ENCODE results near the gene LRFN2. TPM values are rescaled to one million over a fixed set of nuclear protein-coding genes. Genes with fewer than 3 reads are reported as not detected.

The LRFN2 gene
- total RNA-seq, 2 experiments from 2014 or later = not detected

DNA sequence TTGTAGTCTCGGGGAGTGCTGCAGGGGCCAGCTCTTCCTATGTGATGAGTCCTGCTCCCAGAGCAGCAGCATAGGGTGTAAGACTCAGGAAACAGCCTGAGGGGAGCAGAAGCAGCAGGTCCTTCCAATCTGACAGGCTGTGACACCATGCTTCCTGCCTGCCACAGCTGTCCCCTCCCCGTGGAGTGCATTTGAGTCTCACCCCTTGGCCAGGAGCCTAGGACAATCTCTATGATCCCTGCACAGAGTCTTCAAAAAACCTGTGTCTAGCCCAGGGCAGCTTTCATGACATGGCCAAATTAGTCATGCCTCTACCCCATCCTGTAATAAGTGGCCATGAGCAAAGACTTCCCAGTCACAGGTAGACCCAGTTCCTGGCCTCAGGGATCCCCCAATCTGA lies 23.1 kb upstream of the LRFN2 start:
- no peak for ATAC-seq (ENCODE audit: low read depth)
- Mint-ChIP-seq H3K4me1 (no peaks in the 10 kb centered on the region), H3K27ac (no peak overlapping the region), H3K27me3 (peaks cover 28% of the 10 kb centered on the region), H3K36me3 (no peaks in the 10 kb centered on the region), H3K4me3 (no peak overlapping the region), H3K9me3 (no peaks in the 10 kb centered on the region)
- POLR2A ChIA-PET = no interaction called here
- DNase-seq = no peak

DNA sequence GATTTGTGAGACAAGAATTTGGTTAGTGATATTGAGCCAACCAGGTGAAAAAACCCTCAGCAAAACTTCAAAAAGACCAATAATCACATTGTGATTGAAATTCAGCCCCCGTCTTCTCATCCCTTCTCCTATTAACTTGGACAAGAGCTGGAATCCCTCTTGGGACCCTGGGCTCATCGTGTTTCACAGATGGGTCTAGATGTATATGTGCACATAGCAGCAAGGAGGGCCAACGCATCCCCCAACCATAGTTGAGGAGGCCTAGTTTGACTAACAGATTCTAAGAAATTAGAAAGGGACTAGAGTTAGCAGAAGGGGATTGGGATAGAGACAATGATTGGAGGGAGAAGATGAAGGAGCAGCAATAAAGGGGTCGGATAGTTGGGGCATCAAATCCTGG lies 19.8 kb upstream of the LRFN2 start:
- POLR2A ChIA-PET = no interaction called here
- DNase-seq (no peak), ATAC-seq (ENCODE audit: low read depth) (no peak)
- Mint-ChIP-seq H3K27ac (no peak overlapping the region), H3K4me3 (no peak overlapping the region), H3K4me1 (no peaks in the 10 kb centered on the region), H3K27me3 (peaks cover 48% of the 10 kb centered on the region), H3K9me3 (no peaks in the 10 kb centered on the region), H3K36me3 (no peaks in the 10 kb centered on the region)

DNA sequence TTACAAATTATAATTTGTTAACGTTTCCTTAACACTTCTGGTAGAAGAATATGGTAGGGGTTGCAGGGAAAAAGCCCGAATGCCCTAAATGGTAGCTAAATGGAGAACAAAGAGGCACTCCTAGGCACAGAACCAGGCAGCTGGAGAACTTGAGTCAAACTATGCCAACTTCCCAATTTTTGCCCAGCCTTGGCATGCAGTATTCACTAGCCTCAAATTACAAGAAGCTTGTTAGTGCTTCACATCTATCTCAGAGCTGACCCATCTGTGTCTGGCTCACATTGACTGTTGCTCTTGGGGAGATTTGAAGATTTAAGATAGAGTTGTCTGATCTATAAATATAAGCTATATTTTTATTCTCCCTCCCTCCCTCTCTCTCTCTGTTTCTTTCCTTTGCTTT lies 19.4 kb upstream of the LRFN2 start:
- no peaks in the 10 kb centered on the region for H3K36me3 Mint-ChIP-seq
- POLR2A ChIA-PET = no interaction called here
- peaks cover 49% of the 10 kb centered on the region for H3K27me3 Mint-ChIP-seq
- ATAC-seq (ENCODE audit: low read depth) (no peak), DNase-seq (no peak)
- H3K4me3 Mint-ChIP-seq = no peak overlapping the region
- H3K9me3 Mint-ChIP-seq = no peaks in the 10 kb centered on the region
- H3K27ac Mint-ChIP-seq = no peak overlapping the region
- no peaks in the 10 kb centered on the region for H3K4me1 Mint-ChIP-seq

DNA sequence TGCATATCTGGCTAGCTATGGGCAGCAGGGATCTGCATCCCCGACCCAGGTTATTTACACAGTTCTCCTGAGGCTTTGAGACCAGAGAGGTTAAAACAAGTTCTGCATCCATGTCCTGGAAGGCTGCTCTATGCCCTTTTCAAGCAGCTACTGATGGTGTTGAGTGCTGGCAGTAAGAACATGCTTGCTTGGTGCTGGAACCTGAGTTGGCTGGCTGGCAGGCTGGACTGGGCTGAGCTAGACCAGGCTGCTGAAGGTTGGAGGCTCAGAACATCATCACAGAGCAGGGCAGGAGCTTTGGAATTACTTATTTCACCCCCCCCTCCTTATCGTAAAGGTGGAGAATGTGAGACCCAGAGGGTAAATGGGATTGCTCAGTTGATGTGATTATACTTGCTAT lies 16.9 kb upstream of the LRFN2 start:
- H3K9me3 Mint-ChIP-seq = no peaks in the 10 kb centered on the region
- no peak for ATAC-seq (ENCODE audit: low read depth)
- no peak for DNase-seq
- no peaks in the 10 kb centered on the region for H3K4me1 Mint-ChIP-seq
- H3K36me3 Mint-ChIP-seq = no peaks in the 10 kb centered on the region
- H3K27me3 Mint-ChIP-seq = peaks cover 41% of the 10 kb centered on the region
- POLR2A ChIA-PET = interaction anchor here (0.7 kb wide), 1 partner anchor 148 kb away, joined by 4 read pairs; no protein-coding TSS in a partner anchor
- H3K4me3 Mint-ChIP-seq = no peak overlapping the region
- no peak overlapping the region for H3K27ac Mint-ChIP-seq

DNA sequence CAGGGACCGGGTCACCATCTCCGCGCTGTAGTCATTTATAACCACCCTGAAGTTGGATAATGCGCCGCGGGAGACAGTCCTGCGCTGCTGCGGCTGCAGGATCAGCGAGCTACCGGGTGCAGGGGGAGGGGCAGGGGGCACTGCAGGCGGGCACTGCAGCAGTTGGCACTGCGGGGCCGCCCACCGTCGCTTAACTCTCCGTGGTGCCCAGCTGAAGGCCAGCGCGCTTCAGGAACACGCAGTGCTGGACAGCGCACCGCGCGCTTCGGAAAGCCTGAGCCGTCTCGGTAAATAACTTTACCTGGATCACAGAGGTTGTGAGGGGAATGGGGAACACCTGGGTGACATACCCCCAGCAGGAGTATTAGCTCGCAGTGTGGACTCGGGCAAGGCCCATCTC lies 12.4 kb upstream of the LRFN2 start:
- peaks cover 35% of the 10 kb centered on the region for H3K27me3 Mint-ChIP-seq
- no peak for ATAC-seq (ENCODE audit: low read depth)

DNA sequence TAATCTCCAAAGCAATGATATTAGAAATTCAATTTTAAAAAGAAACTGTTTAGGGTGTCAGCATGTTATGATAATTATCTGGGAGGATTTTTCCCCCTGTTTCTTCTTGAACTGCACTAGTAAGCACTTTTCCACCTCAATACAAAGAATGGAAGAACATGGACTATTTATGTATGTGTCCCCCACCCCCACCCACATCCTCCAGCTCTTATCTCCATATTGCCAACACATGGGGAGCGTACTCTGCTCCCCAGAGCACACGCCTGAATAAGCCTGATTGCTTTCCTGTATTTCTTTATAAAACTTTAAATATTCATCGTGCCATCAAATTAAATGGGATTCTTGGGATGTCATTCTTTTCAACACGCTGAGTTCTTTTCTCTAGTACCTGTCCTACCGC lies 11.4 kb upstream of the LRFN2 start:
- Mint-ChIP-seq H3K4me1 (no peaks in the 10 kb centered on the region), H3K9me3 (no peaks in the 10 kb centered on the region), H3K4me3 (no peak overlapping the region), H3K27me3 (peaks cover 29% of the 10 kb centered on the region), H3K36me3 (no peaks in the 10 kb centered on the region), H3K27ac (no peak overlapping the region)
- DNase-seq (no peak), ATAC-seq (ENCODE audit: low read depth) (no peak)
- POLR2A ChIA-PET = no interaction called here

More for the DNA sequence above, 12.4 kb upstream of the LRFN2 start:
- DNase-seq = no peak
- Mint-ChIP-seq H3K27ac (no peak overlapping the region), H3K4me3 (no peak overlapping the region), H3K9me3 (no peaks in the 10 kb centered on the region), H3K4me1 (no peaks in the 10 kb centered on the region), H3K36me3 (no peaks in the 10 kb centered on the region)
- POLR2A ChIA-PET = no interaction called here

DNA sequence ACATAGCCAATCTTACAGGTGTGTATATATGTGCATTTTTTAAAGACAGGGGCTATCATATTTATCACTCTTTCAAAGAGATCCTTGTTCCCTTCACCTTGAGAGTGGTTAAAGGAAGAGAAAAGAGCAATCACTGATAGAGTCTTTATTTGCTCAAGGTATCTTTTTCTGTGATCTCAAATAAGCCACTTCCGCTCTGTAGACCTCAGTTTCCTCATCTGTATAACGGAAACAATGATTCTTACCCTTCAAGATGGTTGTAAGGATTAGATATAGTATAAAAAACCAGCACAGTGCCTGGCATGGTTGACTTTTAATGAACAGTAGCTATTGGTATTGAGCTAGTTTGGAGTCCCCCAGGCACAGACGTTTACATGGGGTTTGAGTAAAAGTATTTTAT lies 10.1 kb upstream of the LRFN2 start:
- H3K9me3 Mint-ChIP-seq = no peaks in the 10 kb centered on the region
- H3K36me3 Mint-ChIP-seq = no peaks in the 10 kb centered on the region
- POLR2A ChIA-PET = no interaction called here
- H3K27me3 Mint-ChIP-seq = peaks cover 19% of the 10 kb centered on the region
- no peak overlapping the region for H3K4me3 Mint-ChIP-seq
- DNase-seq (no peak), ATAC-seq (ENCODE audit: low read depth) (no peak)
- H3K27ac Mint-ChIP-seq = no peak overlapping the region
- H3K4me1 Mint-ChIP-seq = no peaks in the 10 kb centered on the region

DNA sequence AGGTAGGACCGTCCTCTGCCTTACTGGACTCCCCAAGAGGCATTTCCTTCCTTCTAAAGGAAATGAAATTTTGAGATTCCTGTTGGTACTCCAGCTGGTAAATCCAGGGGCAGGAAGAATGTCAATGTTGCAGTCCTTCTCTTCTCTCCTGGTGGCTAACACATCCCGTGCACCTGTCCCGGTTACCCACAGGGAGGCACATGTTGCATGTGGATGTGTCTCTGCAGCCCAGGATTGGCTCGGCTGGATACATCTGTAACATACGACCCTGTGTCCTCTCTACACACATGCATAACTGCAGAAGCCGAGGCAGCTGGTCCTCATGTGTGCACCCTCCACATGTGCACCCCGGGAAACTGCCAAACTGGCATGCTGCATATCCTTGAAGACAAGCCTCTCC lies 1.3 kb upstream of the LRFN2 start:
- POLR2A ChIA-PET = no interaction called here
- H3K9me3 Mint-ChIP-seq = no peaks in the 10 kb centered on the region
- ATAC-seq (ENCODE audit: low read depth) = no peak
- H3K27me3 Mint-ChIP-seq = peaks cover 66% of the 10 kb centered on the region
- no peak for DNase-seq
- no peaks in the 10 kb centered on the region for H3K36me3 Mint-ChIP-seq
- no peak overlapping the region for H3K4me3 Mint-ChIP-seq
- no peak overlapping the region for H3K27ac Mint-ChIP-seq
- H3K4me1 Mint-ChIP-seq = peaks cover 21% of the 10 kb centered on the region

DNA sequence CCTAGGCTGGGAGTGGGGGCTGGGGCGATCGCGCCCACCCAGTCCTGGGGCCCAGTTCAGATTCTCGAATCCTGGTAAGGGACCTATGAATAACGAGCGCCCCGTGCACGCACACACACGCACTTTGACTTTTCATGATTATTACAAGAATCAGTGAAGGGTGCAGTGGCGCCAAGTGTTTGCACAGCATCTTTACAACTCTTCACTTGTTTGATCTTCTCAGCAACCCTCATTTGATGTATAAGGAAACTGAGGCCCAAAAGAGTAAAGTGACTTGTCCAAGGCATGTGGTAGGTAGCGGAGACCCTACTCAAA lies 863 bp upstream of the LRFN2 start:
- Mint-ChIP-seq H3K4me3 (no peak overlapping the region), H3K4me1 (peaks cover 26% of the 10 kb centered on the region), H3K27me3 (peaks cover 66% of the 10 kb centered on the region), H3K36me3 (no peaks in the 10 kb centered on the region), H3K9me3 (no peaks in the 10 kb centered on the region), H3K27ac (no peak overlapping the region)
- DNase-seq (no peak), ATAC-seq (ENCODE audit: low read depth) (no peak)
- POLR2A ChIA-PET = interaction anchor here (0.7 kb wide), 2 partner anchors 21 to 207 kb away, joined by 3 read pairs; no protein-coding TSS in a partner anchor

DNA sequence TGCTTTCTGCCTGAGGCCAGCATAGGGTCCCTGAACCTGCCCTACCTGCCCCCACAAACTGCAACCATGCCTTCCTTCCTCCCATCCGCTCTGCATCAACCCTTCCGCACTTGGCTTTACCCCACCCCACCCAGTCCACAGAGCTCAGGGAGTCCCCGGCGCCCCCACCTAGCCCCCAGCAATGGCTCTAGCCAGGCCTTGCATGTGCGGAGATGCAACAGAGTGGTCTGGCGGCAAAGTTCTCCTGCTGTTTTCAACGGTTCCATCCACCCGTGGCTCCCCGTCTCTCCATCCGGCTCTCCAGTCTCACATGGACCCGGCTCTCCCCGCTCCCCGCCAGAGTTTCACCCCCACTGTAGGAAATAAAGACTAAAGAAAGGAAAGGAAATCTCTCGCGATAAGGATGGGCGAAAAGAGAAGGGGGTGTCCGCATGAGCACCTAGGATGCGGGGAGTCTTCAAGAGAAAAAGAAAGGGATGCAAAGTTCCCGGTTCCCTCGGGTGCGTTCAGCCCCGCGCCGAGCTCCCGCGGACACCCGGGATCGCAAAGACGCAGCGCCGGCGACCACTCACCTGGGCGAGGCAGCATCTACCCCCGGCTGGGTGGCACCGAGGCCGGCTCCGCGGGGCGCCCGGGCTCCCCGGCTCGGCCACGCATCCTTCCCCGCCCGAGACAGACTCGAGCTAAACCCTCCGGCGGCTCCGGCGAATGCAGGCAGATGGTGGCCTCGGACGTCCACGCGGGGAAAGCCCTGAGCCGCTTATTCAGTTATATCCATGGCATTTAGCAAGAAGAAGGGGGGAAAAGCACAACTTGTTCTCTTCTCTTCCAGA lies 579 bp downstream of the LRFN2 start:
- Mint-ChIP-seq H3K27ac (peak overlapping the region; percentile 12), H3K27me3 (peaks cover 59% of the 10 kb centered on the region)

DNA sequence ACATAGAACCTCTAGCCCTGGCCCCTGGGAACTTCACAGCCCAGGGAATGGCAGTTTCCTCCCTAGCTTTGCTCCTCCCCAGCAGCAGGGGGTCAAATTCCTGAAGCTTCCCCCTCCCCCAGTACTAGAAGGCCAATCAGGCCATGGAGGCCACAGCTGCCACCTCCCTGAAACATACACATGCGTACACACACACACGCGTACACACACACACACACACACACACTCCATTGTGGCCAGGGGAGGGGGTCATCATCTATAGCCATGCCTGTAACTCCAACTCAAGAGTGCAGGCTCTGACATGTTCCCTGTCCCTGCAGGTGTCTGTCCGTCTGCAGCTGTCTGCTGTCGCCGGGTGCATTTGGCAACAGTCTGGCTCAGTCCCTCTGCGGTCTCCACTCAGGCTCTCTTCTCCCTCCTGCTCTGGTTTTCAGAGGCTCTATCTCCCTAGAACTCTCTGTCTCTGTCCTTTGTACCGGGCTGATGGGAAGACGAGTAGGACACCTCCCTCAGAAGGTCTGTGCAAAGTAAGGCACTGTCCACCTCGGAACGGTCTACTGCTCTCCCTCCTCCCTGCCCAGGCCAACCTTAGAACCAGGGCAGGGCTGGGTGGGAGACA lies 1.4 kb downstream of the LRFN2 start:
- Mint-ChIP-seq H3K27me3 (peaks cover 54% of the 10 kb centered on the region), H3K9me3 (no peaks in the 10 kb centered on the region), H3K4me3 (no peak overlapping the region), H3K4me1 (peaks cover 26% of the 10 kb centered on the region), H3K36me3 (no peaks in the 10 kb centered on the region), H3K27ac (no peak overlapping the region)
- DNase-seq = no peak
- ATAC-seq (ENCODE audit: low read depth) = no peak
- POLR2A ChIA-PET = no interaction called here

More for the DNA sequence above, 579 bp downstream of the LRFN2 start:
- no peaks in the 10 kb centered on the region for H3K9me3 Mint-ChIP-seq
- DNase-seq (peak; percentile 33), ATAC-seq (ENCODE audit: low read depth) (no peak)
- peak overlapping the region; percentile 80 for H3K4me3 Mint-ChIP-seq
- peaks cover 26% of the 10 kb centered on the region for H3K4me1 Mint-ChIP-seq
- no peaks in the 10 kb centered on the region for H3K36me3 Mint-ChIP-seq
- POLR2A ChIA-PET = no interaction called here

DNA sequence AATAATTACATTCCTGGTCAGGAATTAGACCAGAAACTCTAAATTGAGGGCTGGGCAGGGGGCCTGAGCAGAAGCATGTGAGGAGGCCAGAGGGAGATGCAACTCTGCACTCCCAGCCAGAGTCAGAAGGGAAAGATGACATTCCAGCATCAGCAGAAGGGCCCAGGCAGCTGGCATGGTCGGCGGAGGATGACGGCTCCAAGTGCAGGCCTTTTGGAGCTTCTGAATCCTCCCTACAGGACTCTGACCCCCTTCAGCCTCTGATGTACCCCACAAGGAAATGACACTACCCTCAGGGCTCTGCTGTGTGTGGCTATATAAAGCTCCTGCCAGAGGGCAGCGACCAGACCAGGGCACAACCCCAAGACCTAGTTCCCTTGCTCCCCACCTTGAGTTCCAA lies 1.9 kb downstream of the LRFN2 start:
- no peaks in the 10 kb centered on the region for H3K36me3 Mint-ChIP-seq
- no peak for ATAC-seq (ENCODE audit: low read depth)
- POLR2A ChIA-PET = no interaction called here
- H3K27me3 Mint-ChIP-seq = peaks cover 53% of the 10 kb centered on the region
- H3K27ac Mint-ChIP-seq = no peak overlapping the region
- DNase-seq = no peak
- H3K4me3 Mint-ChIP-seq = no peak overlapping the region
- no peaks in the 10 kb centered on the region for H3K9me3 Mint-ChIP-seq
- peaks cover 26% of the 10 kb centered on the region for H3K4me1 Mint-ChIP-seq

DNA sequence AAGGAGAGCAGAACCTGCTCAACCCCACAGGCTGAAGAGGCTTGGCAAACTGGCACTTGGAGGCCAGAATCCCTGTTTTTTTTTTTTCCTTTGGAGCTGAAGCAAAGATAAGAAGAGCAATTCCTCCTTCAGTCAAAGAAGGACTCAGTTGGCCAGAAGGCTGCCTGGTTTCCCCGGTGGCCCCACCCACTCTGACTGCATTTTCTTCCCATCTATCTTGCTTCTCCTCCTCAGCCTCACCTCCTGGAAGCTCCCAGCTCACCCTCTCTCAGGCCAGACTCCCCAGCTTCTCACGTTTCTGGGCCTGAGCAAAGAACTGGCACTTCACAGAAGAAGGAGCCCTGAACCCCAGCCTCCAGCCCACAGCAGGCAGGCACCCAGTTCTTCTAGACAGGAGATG lies 2.4 kb downstream of the LRFN2 start:
- POLR2A ChIA-PET = no interaction called here
- Mint-ChIP-seq H3K27me3 (peaks cover 50% of the 10 kb centered on the region), H3K4me3 (no peak overlapping the region), H3K36me3 (no peaks in the 10 kb centered on the region), H3K27ac (no peak overlapping the region), H3K4me1 (peaks cover 26% of the 10 kb centered on the region), H3K9me3 (no peaks in the 10 kb centered on the region)
- DNase-seq = no peak
- ATAC-seq (ENCODE audit: low read depth) = no peak

DNA sequence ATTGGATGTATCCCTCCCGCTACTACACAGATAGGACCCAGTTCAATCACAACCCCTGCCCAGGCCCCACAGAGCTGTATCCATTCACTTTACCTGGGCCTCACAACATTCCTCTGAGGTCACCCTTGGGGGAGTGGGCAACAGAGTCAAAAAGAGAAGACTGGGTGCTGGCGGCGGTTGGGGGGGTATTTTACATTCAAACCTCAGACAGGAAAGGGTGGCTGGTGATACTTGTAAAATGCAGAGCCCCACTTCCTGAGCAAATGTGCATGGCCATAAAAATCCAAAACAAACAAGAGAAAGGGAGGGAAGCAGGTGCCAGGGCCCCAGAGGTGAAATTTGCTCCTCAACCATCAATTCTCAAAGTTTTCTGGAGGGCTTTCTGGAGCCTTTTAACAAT lies 3.5 kb downstream of the LRFN2 start:
- Mint-ChIP-seq H3K4me3 (no peak overlapping the region), H3K27me3 (peaks cover 41% of the 10 kb centered on the region), H3K4me1 (peaks cover 26% of the 10 kb centered on the region), H3K9me3 (no peaks in the 10 kb centered on the region), H3K27ac (no peak overlapping the region), H3K36me3 (no peaks in the 10 kb centered on the region)
- DNase-seq (no peak), ATAC-seq (ENCODE audit: low read depth) (peak; percentile 8)
- POLR2A ChIA-PET = no interaction called here
